ENCODE data around the gene LTK.

- TF ChIP-seq, protein P1, sequence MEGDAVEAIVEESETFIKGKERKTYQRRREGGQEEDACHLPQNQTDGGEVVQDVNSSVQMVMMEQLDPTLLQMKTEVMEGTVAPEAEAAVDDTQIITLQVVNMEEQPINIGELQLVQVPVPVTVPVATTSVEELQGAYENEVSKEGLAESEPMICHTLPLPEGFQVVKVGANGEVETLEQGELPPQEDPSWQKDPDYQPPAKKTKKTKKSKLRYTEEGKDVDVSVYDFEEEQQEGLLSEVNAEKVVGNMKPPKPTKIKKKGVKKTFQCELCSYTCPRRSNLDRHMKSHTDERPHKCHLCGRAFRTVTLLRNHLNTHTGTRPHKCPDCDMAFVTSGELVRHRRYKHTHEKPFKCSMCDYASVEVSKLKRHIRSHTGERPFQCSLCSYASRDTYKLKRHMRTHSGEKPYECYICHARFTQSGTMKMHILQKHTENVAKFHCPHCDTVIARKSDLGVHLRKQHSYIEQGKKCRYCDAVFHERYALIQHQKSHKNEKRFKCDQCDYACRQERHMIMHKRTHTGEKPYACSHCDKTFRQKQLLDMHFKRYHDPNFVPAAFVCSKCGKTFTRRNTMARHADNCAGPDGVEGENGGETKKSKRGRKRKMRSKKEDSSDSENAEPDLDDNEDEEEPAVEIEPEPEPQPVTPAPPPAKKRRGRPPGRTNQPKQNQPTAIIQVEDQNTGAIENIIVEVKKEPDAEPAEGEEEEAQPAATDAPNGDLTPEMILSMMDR (conservative IDR thresholded peaks at IDR 0.05; ENCODE audit: low read depth in 2 of 2): no peak
- TF ChIP-seq POLR2AphosphoS5 (IDR thresholded peaks at IDR 0.05; ENCODE audit: low read depth) (no peak), EZH2phosphoT487 (IDR thresholded peaks at IDR 0.05; ENCODE audit: unreplicated experiment) (no peak), EZH2 (IDR thresholded peaks at IDR 0.05; ENCODE audit: low read depth, unreplicated experiment) (no peak), ZNF114 (CRISPR knock-in tag; IDR thresholded peaks at IDR 0.05) (no peak), CREB1 (CRISPR knock-in tag; IDR thresholded peaks at IDR 0.05; ENCODE audit: low read depth) (no peak), JUNB (IDR thresholded peaks at IDR 0.05; ENCODE audit: unreplicated experiment) (no peak), NANOG (IDR thresholded peaks at IDR 0.05; ENCODE audit: borderline replicate concordance) (no peak), ZNF331 (CRISPR knock-in tag; IDR thresholded peaks at IDR 0.05; ENCODE audit: low read depth) (no peak), STAT1 (IDR thresholded peaks at IDR 0.05; ENCODE audit: unreplicated experiment) (no peak)
- TF ChIP-seq, protein P2, sequence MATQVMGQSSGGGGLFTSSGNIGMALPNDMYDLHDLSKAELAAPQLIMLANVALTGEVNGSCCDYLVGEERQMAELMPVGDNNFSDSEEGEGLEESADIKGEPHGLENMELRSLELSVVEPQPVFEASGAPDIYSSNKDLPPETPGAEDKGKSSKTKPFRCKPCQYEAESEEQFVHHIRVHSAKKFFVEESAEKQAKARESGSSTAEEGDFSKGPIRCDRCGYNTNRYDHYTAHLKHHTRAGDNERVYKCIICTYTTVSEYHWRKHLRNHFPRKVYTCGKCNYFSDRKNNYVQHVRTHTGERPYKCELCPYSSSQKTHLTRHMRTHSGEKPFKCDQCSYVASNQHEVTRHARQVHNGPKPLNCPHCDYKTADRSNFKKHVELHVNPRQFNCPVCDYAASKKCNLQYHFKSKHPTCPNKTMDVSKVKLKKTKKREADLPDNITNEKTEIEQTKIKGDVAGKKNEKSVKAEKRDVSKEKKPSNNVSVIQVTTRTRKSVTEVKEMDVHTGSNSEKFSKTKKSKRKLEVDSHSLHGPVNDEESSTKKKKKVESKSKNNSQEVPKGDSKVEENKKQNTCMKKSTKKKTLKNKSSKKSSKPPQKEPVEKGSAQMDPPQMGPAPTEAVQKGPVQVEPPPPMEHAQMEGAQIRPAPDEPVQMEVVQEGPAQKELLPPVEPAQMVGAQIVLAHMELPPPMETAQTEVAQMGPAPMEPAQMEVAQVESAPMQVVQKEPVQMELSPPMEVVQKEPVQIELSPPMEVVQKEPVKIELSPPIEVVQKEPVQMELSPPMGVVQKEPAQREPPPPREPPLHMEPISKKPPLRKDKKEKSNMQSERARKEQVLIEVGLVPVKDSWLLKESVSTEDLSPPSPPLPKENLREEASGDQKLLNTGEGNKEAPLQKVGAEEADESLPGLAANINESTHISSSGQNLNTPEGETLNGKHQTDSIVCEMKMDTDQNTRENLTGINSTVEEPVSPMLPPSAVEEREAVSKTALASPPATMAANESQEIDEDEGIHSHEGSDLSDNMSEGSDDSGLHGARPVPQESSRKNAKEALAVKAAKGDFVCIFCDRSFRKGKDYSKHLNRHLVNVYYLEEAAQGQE (IDR thresholded peaks at IDR 0.05; ENCODE audit: unreplicated experiment): no peak
- TF ChIP-seq, protein P3, sequence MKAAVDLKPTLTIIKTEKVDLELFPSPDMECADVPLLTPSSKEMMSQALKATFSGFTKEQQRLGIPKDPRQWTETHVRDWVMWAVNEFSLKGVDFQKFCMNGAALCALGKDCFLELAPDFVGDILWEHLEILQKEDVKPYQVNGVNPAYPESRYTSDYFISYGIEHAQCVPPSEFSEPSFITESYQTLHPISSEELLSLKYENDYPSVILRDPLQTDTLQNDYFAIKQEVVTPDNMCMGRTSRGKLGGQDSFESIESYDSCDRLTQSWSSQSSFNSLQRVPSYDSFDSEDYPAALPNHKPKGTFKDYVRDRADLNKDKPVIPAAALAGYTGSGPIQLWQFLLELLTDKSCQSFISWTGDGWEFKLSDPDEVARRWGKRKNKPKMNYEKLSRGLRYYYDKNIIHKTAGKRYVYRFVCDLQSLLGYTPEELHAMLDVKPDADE (IDR thresholded peaks at IDR 0.05): no peak
Measured at GRCh38 chr15:41562244-41562643, 48.6 kb upstream of the LTK start.
